HCT116 (cell line): Measurements from ENCODE around the gene TSPAN33. TPM values are rescaled to one million over a fixed set of nuclear protein-coding genes. Genes with fewer than 3 reads are reported as not detected.

Experiments
- ATAC-seq: fragments of 200-7000 bp; cut with Tn5 transposase; 2 replicates; pipeline ENCODE4 v1.9.1; 2020; ENCODE audit warnings: mild to moderate bottlenecking, moderate library complexity
- BruUV-seq: library from RNA; stranded (reverse); fragments of 400-500 nt; replicated peaks from 2 replicates; lab custom pipeline; 2021; lab: Mats Ljungman, UMichigan
- CTCF ChIA-PET: fragments of 300-600 bp; sonication (Branson Sonifier 250); formaldehyde crosslinking; loops from one replicate; lab custom pipeline; 2021; ENCODE audit warnings: antibody characterized with exemption; lab: Charles Lee
- POLR2A ChIA-PET: fragments of 300-600, 350-600 bp; sonication (Branson Sonifier 250); formaldehyde crosslinking; loops from one replicate; lab custom pipeline; 2021; ENCODE audit warnings: antibody characterized with exemption; lab: Charles Lee
- RAD21 ChIA-PET, 2 experiments: fragments of 300-600 bp; sonication (Branson Sonifier 250); formaldehyde crosslinking; loops; one replicate each; lab custom pipeline; 2023; ENCODE audit warnings: low total read pairs in 2 of 2; ENCODE audit not compliant: uncharacterized antibody in 2 of 2, unreplicated experiment in 2 of 2, low non-redundant PET in 1 of 2; lab: Charles Lee
- DNase-seq: peaks from one replicate; pipeline ENCODE4 v3.0.0-alpha.2; 2010; ENCODE audit warnings: low read depth, low spot score
- H2AFZ ChIP-seq: fragments of 200-600 bp; shearing (Covaris generic), sonication (generic); 2 replicates; pipeline ENCODE4 v1.6.1; 2017; ENCODE audit warnings: low read depth, mixed run types, mixed read lengths, antibody characterized with exemption, low read length; ENCODE audit not compliant: poor library complexity, severe bottlenecking
- H3K27ac ChIP-seq: 2 replicates; pipeline ENCODE4 v1.5.1; 2012; ENCODE audit warnings: low read depth, low read length
- H3K27me3 ChIP-seq: fragments of 200-600 bp; sonication (generic); 2 replicates; pipeline ENCODE4 v1.6.1; 2016; ENCODE audit warnings: mixed run types, low read length, mixed read lengths; ENCODE audit not compliant: insufficient read depth
- H3K36me3 ChIP-seq, 2 experiments: fragments of 200-500 bp in 1 of 2; fragments of 200-600 bp in 1 of 2; sonication (Bioruptor generic) in 1 of 2; sonication (generic) in 1 of 2; 2 replicates each; pipeline versions ENCODE4 v1.5.1 to v1.6.1; 2014 to 2016; ENCODE audit warnings: low read length in 2 of 2, inconsistent platforms in 1 of 2, mixed read lengths in 1 of 2, mixed run types in 1 of 2; ENCODE audit not compliant: insufficient read depth in 2 of 2, control insufficient read depth in 1 of 2
- H3K4me1 ChIP-seq, 2 experiments: fragments of 200-600 bp in 1 of 2; sonication (generic) in 1 of 2; 2 replicates each; pipeline versions ENCODE4 v1.5.1 to v1.6.1; 2012 to 2017; ENCODE audit warnings: low read length in 2 of 2, inconsistent platforms in 1 of 2, mild to moderate bottlenecking in 1 of 2, mixed read lengths in 1 of 2, mixed run types in 1 of 2, moderate library complexity in 1 of 2; ENCODE audit not compliant: insufficient read depth in 2 of 2, control insufficient read depth in 1 of 2
- H3K4me2 ChIP-seq: fragments of 200-600 bp; sonication (generic); 2 replicates; pipeline ENCODE4 v1.6.1; 2017; ENCODE audit warnings: mixed run types, low read length, mixed read lengths
- H3K4me3 ChIP-seq, 2 experiments: fragments of 200-600 bp in 1 of 2; sonication (generic) in 1 of 2; replicated peaks in 1 of 2; 2 replicates each; pipeline ENCODE4 v1.5.1; 2011 to 2016; ENCODE audit warnings: low read length in 2 of 2, control low read depth in 1 of 2, low read depth in 1 of 2, mild to moderate bottlenecking in 1 of 2, mixed read lengths in 1 of 2, mixed run types in 1 of 2
- H3K79me2 ChIP-seq: fragments of 200-600 bp; sonication (generic); 2 replicates; pipeline ENCODE4 v1.6.1; 2017; ENCODE audit warnings: mild to moderate bottlenecking, mixed run types, low read length, moderate library complexity, mixed read lengths; ENCODE audit not compliant: insufficient read depth
- H3K9ac ChIP-seq: fragments of 200-600 bp; sonication (generic); 2 replicates; pipeline ENCODE4 v1.6.1; 2016; ENCODE audit warnings: low read length, mixed read lengths
- H3K9me2 ChIP-seq: fragments of 200-600 bp; sonication (generic), shearing (Covaris generic); 2 replicates; pipeline ENCODE4 v1.6.1; 2017; ENCODE audit warnings: mixed run types, mild to moderate bottlenecking, moderate library complexity; ENCODE audit not compliant: insufficient read depth
- H3K9me3 ChIP-seq, 2 experiments: fragments of 200-500 bp in 1 of 2; fragments of 200-600 bp in 1 of 2; sonication (Bioruptor generic) in 1 of 2; sonication (generic) in 1 of 2; 2 replicates each; pipeline ENCODE4 v1.6.1; 2014 to 2017; ENCODE audit warnings: low read length in 2 of 2, mixed read lengths in 2 of 2, inconsistent platforms in 1 of 2, low read depth in 1 of 2, mild to moderate bottlenecking in 1 of 2, mixed run types in 1 of 2, moderate library complexity in 1 of 2; ENCODE audit not compliant: control insufficient read depth in 1 of 2, insufficient read depth in 1 of 2
- H4K20me1 ChIP-seq: fragments of 200-600 bp; sonication (generic), shearing (Covaris generic); 2 replicates; pipeline ENCODE4 v1.6.1; 2017; ENCODE audit warnings: mixed run types, mild to moderate bottlenecking, moderate library complexity; ENCODE audit not compliant: insufficient read depth
- EZH2 ChIP-seq: fragments of 200-600 bp; sonication (generic); IDR thresholded peaks from 2 replicates; pipeline ENCODE4 v1.6.1; 2017; ENCODE audit warnings: antibody characterized with exemption, mixed run types
- EZH2phosphoT487 ChIP-seq: fragments of 200-600 bp; IDR thresholded peaks from 2 replicates; pipeline ENCODE4 v1.6.1; 2018; ENCODE audit warnings: antibody characterized with exemption, borderline replicate concordance
- POLR2A ChIP-seq: IDR thresholded peaks from 2 replicates; pipeline ENCODE4 v1.7.0; 2011; ENCODE audit warnings: borderline replicate concordance; ENCODE audit not compliant: insufficient read depth, insufficient read length; ENCODE audit errors: extremely low read depth
- RAD21 ChIP-seq: IDR thresholded peaks from 2 replicates; pipeline ENCODE4 v1.6.1; 2012; ENCODE audit warnings: low read depth, mild to moderate bottlenecking
- SRF ChIP-seq: IDR thresholded peaks from 2 replicates; pipeline ENCODE4 v1.6.1; 2012; ENCODE audit warnings: low read depth
- intact Hi-C: fragments of 100-400 bp; cut with micrococcal nuclease; formaldehyde crosslinking; loops from 2 replicates; pipeline ENCODE4 v1.10.0; 2022
- total RNA-seq: library from RNA; stranded (reverse); gene quantifications from one replicate; pipeline ENCODE4 v1.2.1, GENCODE V29; 2021; ENCODE audit not compliant: unreplicated experiment
- TF ChIP-seq, protein P1 (sequence below): IDR thresholded peaks from 2 replicates; pipeline ENCODE4 v1.6.1; 2012
- TF ChIP-seq, protein P2 (sequence below): IDR thresholded peaks from 2 replicates; pipeline ENCODE4 v1.6.1; 2011; ENCODE audit warnings: mild to moderate bottlenecking, low read length, moderate library complexity; ENCODE audit not compliant: insufficient replicate concordance; ENCODE audit errors: extremely low read depth
- TF ChIP-seq, protein P3 (sequence below), 3 experiments: fragments of 200-600 bp in 1 of 3; sonication (generic) in 1 of 3; IDR thresholded peaks in 2 of 3; conservative IDR thresholded peaks in 1 of 3; 2 replicates each; pipeline ENCODE4 v1.5.1; 2012 to 2017; ENCODE audit warnings: low read depth in 2 of 3, low read length in 2 of 3, antibody characterized with exemption in 1 of 3, borderline replicate concordance in 1 of 3, control low read depth in 1 of 3, mild to moderate bottlenecking in 1 of 3, mixed read lengths in 1 of 3, mixed run types in 1 of 3, moderate library complexity in 1 of 3; ENCODE audit not compliant: insufficient read depth in 1 of 3
- TF ChIP-seq, protein P4 (sequence below): IDR thresholded peaks from 2 replicates; pipeline ENCODE4 v1.6.1; 2012; ENCODE audit warnings: low read depth

TSPAN33 gene
- total RNA-seq, 1 experiment from 2014 or later = 22.2 TPM

DNA sequence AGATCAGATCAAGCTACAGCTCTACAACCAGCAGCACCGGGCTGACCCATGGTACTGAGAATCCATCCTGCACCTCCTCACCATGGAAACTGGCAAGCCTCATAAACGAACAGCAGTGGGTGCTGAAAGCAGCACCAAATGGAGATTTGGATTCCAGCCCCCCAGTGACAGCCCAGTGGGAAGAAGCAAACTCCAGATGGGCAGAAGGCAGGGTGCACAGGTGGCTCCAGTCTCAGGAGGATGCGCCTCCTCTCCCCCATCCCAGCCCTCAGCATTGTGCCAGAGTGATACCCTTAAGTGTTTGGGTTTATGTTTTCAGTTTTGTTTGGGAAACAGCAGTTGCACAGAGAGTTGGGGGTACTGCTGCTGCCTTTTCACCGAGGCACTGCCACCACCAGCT lies 23.3 kb downstream of the TSPAN33 start:
- Histone ChIP-seq H3K36me3 (peaks cover 0 to 2% of the 10 kb centered on the region in 2 experiments; a peak in 1 of 4 replicates), H4K20me1 (no peaks in the 10 kb centered on the region), H3K9me3 (no peaks in the 10 kb centered on the region), H3K9ac (no peak overlapping the region), H3K4me2 (no peak overlapping the region), H3K4me1 (no peaks in the 10 kb centered on the region), H3K4me3 (no peak overlapping the region), H3K27ac (no peak overlapping the region), H3K27me3 (no peaks in the 10 kb centered on the region), H3K9me2 (no peaks in the 10 kb centered on the region), H3K79me2 (no peaks in the 10 kb centered on the region), H2AFZ (no peak overlapping the region)
- no peak for ATAC-seq
- RAD21 ChIA-PET = no interaction called here
- TF ChIP-seq, protein P1, sequence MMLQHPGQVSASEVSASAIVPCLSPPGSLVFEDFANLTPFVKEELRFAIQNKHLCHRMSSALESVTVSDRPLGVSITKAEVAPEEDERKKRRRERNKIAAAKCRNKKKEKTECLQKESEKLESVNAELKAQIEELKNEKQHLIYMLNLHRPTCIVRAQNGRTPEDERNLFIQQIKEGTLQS = no peak
- TF ChIP-seq POLR2A (no peak), SRF (no peak), EZH2phosphoT487 (no peak), EZH2 (no peak), RAD21 (no peak)
- TF ChIP-seq, protein P2, sequence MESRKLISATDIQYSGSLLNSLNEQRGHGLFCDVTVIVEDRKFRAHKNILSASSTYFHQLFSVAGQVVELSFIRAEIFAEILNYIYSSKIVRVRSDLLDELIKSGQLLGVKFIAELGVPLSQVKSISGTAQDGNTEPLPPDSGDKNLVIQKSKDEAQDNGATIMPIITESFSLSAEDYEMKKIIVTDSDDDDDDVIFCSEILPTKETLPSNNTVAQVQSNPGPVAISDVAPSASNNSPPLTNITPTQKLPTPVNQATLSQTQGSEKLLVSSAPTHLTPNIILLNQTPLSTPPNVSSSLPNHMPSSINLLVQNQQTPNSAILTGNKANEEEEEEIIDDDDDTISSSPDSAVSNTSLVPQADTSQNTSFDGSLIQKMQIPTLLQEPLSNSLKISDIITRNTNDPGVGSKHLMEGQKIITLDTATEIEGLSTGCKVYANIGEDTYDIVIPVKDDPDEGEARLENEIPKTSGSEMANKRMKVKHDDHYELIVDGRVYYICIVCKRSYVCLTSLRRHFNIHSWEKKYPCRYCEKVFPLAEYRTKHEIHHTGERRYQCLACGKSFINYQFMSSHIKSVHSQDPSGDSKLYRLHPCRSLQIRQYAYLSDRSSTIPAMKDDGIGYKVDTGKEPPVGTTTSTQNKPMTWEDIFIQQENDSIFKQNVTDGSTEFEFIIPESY = no peak
- TF ChIP-seq, protein P3, sequence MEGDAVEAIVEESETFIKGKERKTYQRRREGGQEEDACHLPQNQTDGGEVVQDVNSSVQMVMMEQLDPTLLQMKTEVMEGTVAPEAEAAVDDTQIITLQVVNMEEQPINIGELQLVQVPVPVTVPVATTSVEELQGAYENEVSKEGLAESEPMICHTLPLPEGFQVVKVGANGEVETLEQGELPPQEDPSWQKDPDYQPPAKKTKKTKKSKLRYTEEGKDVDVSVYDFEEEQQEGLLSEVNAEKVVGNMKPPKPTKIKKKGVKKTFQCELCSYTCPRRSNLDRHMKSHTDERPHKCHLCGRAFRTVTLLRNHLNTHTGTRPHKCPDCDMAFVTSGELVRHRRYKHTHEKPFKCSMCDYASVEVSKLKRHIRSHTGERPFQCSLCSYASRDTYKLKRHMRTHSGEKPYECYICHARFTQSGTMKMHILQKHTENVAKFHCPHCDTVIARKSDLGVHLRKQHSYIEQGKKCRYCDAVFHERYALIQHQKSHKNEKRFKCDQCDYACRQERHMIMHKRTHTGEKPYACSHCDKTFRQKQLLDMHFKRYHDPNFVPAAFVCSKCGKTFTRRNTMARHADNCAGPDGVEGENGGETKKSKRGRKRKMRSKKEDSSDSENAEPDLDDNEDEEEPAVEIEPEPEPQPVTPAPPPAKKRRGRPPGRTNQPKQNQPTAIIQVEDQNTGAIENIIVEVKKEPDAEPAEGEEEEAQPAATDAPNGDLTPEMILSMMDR (IDR thresholded peaks at IDR 0.05 in 2 of 3, conservative IDR thresholded peaks at IDR 0.05 in 1 of 3; ENCODE audit: borderline replicate concordance in 1 of 3, insufficient read depth in 1 of 3, low read depth in 2 of 3, low read length in 2 of 3) = no peak
- TF ChIP-seq, protein P4, sequence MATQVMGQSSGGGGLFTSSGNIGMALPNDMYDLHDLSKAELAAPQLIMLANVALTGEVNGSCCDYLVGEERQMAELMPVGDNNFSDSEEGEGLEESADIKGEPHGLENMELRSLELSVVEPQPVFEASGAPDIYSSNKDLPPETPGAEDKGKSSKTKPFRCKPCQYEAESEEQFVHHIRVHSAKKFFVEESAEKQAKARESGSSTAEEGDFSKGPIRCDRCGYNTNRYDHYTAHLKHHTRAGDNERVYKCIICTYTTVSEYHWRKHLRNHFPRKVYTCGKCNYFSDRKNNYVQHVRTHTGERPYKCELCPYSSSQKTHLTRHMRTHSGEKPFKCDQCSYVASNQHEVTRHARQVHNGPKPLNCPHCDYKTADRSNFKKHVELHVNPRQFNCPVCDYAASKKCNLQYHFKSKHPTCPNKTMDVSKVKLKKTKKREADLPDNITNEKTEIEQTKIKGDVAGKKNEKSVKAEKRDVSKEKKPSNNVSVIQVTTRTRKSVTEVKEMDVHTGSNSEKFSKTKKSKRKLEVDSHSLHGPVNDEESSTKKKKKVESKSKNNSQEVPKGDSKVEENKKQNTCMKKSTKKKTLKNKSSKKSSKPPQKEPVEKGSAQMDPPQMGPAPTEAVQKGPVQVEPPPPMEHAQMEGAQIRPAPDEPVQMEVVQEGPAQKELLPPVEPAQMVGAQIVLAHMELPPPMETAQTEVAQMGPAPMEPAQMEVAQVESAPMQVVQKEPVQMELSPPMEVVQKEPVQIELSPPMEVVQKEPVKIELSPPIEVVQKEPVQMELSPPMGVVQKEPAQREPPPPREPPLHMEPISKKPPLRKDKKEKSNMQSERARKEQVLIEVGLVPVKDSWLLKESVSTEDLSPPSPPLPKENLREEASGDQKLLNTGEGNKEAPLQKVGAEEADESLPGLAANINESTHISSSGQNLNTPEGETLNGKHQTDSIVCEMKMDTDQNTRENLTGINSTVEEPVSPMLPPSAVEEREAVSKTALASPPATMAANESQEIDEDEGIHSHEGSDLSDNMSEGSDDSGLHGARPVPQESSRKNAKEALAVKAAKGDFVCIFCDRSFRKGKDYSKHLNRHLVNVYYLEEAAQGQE = no peak
- BruUV-seq = no TSS peak
- intact Hi-C loops = no loop called here
- no peak for DNase-seq
- POLR2A ChIA-PET = no interaction called here
- CTCF ChIA-PET = no interaction called here
